ENCODE measurements around the gene ITGA1. TPM values are rescaled to one million over a fixed set of nuclear protein-coding genes. Genes with fewer than 3 reads are reported as not detected.

Gene ITGA1
- total RNA-seq, 4 donors from 2014 or later = 228 to 302 (median 235) TPM

GRCh38 chr5:52885614-52886013 is 97.9 kb downstream of the ITGA1 start:
- DNase-seq (ENCODE audit: extremely low spot score) = no peak
- peaks cover 0 to 14% (median 12%) of the 10 kb centered on the region in 4 donors for H3K4me1 ChIP-seq
- TF ChIP-seq, protein P1, sequence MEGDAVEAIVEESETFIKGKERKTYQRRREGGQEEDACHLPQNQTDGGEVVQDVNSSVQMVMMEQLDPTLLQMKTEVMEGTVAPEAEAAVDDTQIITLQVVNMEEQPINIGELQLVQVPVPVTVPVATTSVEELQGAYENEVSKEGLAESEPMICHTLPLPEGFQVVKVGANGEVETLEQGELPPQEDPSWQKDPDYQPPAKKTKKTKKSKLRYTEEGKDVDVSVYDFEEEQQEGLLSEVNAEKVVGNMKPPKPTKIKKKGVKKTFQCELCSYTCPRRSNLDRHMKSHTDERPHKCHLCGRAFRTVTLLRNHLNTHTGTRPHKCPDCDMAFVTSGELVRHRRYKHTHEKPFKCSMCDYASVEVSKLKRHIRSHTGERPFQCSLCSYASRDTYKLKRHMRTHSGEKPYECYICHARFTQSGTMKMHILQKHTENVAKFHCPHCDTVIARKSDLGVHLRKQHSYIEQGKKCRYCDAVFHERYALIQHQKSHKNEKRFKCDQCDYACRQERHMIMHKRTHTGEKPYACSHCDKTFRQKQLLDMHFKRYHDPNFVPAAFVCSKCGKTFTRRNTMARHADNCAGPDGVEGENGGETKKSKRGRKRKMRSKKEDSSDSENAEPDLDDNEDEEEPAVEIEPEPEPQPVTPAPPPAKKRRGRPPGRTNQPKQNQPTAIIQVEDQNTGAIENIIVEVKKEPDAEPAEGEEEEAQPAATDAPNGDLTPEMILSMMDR (IDR thresholded peaks at IDR 0.05) = no peak
- no peak for TF ChIP-seq EP300 (IDR thresholded peaks at IDR 0.05)
- no peak for TF ChIP-seq POLR2A (IDR thresholded peaks at IDR 0.05; ENCODE audit: low read depth)
- TF ChIP-seq POLR2AphosphoS5 (IDR thresholded peaks at IDR 0.05) = no peak
- intact Hi-C loops (cut with DNase I) = no loop called here
- H3K27ac ChIP-seq (replicated peaks in 1 of 4) = peak overlapping the region in 3 of 4 donors; percentile 0 to 23 (median 15)
- 84% methylated on average over 4 of the region's 4 CpGs for WGBS
- H3K36me3 ChIP-seq = peaks cover 22 to 74% (median 37%) of the 10 kb centered on the region in 4 donors
- no peaks in the 10 kb centered on the region for H3K9me3 ChIP-seq
- no peaks in the 10 kb centered on the region for H3K27me3 ChIP-seq
- H3K4me3 ChIP-seq = no peak overlapping the region

GRCh38 chr5:52886206-52886605 is 98.5 kb downstream of the ITGA1 start:
- peaks cover 22 to 71% (median 35%) of the 10 kb centered on the region in 4 donors for H3K36me3 ChIP-seq
- 86% methylated on average over 2 of the region's 2 CpGs for WGBS
- H3K27me3 ChIP-seq = no peaks in the 10 kb centered on the region
- H3K4me3 ChIP-seq = no peak overlapping the region
- TF ChIP-seq, protein P1 (IDR thresholded peaks at IDR 0.05) = no peak
- TF ChIP-seq POLR2A (IDR thresholded peaks at IDR 0.05; ENCODE audit: low read depth) (no peak), EP300 (IDR thresholded peaks at IDR 0.05) (no peak), POLR2AphosphoS5 (IDR thresholded peaks at IDR 0.05) (no peak)
- DNase-seq (ENCODE audit: extremely low spot score) = no peak
- peak overlapping the region in 3 of 4 donors; percentile 0 to 23 (median 14) for H3K27ac ChIP-seq (replicated peaks in 1 of 4)
- intact Hi-C loops (cut with DNase I) = no loop called here
- H3K9me3 ChIP-seq = no peaks in the 10 kb centered on the region
- peaks cover 0 to 13% (median 10%) of the 10 kb centered on the region in 4 donors for H3K4me1 ChIP-seq

GRCh38 chr5:52887066-52887465 is 99.3 kb downstream of the ITGA1 start:
- Histone ChIP-seq H3K36me3 (peaks cover 22 to 63% (median 35%) of the 10 kb centered on the region in 4 donors), H3K27me3 (no peaks in the 10 kb centered on the region), H3K4me3 (no peak overlapping the region), H3K27ac (replicated peaks in 1 of 4) (peak overlapping the region in 2 of 4 donors; percentile 20 to 29), H3K4me1 (peaks cover 0 to 15% (median 12%) of the 10 kb centered on the region in 4 donors), H3K9me3 (no peaks in the 10 kb centered on the region)
- intact Hi-C loops (cut with DNase I) = no loop called here
- WGBS = 79% methylated on average over 2 of the region's 2 CpGs
- no peak for DNase-seq (ENCODE audit: extremely low spot score)
- TF ChIP-seq, protein P1 (IDR thresholded peaks at IDR 0.05) = no peak
- TF ChIP-seq EP300 (IDR thresholded peaks at IDR 0.05) (no peak), POLR2A (IDR thresholded peaks at IDR 0.05; ENCODE audit: low read depth) (no peak), POLR2AphosphoS5 (IDR thresholded peaks at IDR 0.05) (no peak)

DNA sequence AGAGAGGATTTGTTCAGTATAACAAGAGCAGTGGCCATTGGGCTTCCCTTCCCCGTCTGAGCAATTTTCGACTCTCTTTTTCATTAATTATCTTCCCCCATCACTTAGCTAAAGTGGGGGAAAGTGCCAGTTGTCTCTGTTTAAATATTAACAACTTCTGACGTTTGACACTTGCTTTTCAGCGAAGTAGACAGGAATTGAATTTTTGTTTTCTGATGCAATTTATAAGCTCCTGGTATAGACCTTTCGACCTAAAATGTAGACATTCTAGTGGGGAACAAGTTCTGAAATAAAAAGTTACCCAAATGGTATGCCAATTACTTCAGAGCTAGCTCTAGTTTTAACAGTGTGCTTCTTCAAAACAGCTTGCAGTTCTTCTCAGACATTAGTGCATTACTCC is 100.6 kb downstream of the ITGA1 start:
- no peak overlapping the region for H3K4me3 ChIP-seq
- peaks cover 1 to 25% (median 22%) of the 10 kb centered on the region in 4 donors for H3K4me1 ChIP-seq
- no peak for DNase-seq (ENCODE audit: extremely low spot score)
- TF ChIP-seq POLR2AphosphoS5 (IDR thresholded peaks at IDR 0.05) (no peak), EP300 (IDR thresholded peaks at IDR 0.05) (no peak), POLR2A (IDR thresholded peaks at IDR 0.05; ENCODE audit: low read depth) (no peak)
- TF ChIP-seq, protein P1 (IDR thresholded peaks at IDR 0.05) = no peak
- peaks cover 14 to 51% (median 28%) of the 10 kb centered on the region in 4 donors for H3K36me3 ChIP-seq
- no peaks in the 10 kb centered on the region for H3K9me3 ChIP-seq
- H3K27ac ChIP-seq (replicated peaks in 1 of 4) = peak overlapping the region in 2 of 4 donors; percentile 20 to 42
- no peaks in the 10 kb centered on the region for H3K27me3 ChIP-seq
- 85% methylated on average over 5 of the region's 5 CpGs for WGBS
- intact Hi-C loops (cut with DNase I) = no loop called here
